Measurements from ENCODE around the gene ANK2. TPM values are rescaled to one million over a fixed set of nuclear protein-coding genes. Genes with fewer than 3 reads are reported as not detected.
A peak's percentile ranks its signal among the peaks of the same experiment; 100 is the strongest.

Gene ANK2
- total and polyA plus RNA-seq, 10 donors: 5.3 to 158 (median 72.9) TPM

DNA sequence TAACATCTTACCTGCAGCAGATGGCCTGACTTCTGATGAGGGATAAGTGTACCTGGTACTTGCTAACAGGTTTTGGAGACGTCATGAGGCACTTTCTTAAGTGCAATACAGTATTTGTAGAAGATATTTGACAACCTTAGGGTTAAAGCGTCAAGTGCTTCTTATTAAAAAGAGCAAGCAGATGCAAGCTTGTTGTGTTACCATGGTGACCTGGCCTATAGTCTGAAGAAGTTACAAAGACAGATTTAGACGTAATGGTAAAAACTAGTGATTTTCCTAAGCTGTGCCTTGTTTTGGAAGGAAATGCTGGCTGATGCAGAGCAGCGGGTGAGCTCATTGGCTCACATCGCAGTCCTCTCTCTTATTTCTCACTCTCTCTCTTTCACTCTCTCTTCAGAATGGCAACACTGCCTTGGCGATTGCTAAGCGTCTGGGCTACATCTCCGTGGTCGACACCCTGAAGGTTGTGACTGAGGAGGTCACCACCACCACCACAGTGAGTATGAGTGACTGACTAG is 243.6 kb downstream of the ANK2 start:
- no peaks in the 10 kb centered on the region for H3K36me3 ChIP-seq
- intact Hi-C loops (cut with DNase I; ENCODE audit: low total_unique reads): no loop called here
- H3K4me1 ChIP-seq: peaks cover 0 to 8% (median 0%) of the 10 kb centered on the region in 6 donors
- 66 to 80% (median 71%) methylated on average over 9 of the region's 9 CpGs for WGBS, 5 donors
- peak overlapping the region in 7 of 8 donors; percentile 22 to 78 (median 60) for H3K27ac ChIP-seq
- peak in 2 of 3 donors; percentile 55 to 65 for TF ChIP-seq POLR2AphosphoS5 (IDR thresholded peaks at IDR 0.05)
- TF ChIP-seq POLR2A (IDR thresholded peaks at IDR 0.05): peak in 1 of 3 donors; percentile 47
- no peak for TF ChIP-seq CTCF (IDR thresholded peaks at IDR 0.05 in 8 of 11, conservative IDR thresholded peaks at IDR 0.05 in 3 of 11)
- no peak for DNase-seq
- H3K4me3 ChIP-seq: peak overlapping the region in 7 of 8 donors; percentile 3 to 49 (median 24)
- H3K27me3 ChIP-seq (replicated peaks in 1 of 7): no peaks in the 10 kb centered on the region
- H3K9me3 ChIP-seq: no peaks in the 10 kb centered on the region

- no peaks in the 10 kb centered on the region for H3K36me3 ChIP-seq
- no peaks in the 10 kb centered on the region for H3K27me3 ChIP-seq (replicated peaks in 1 of 7)
- peak overlapping the region in 7 of 8 donors; percentile 22 to 78 (median 60) for H3K27ac ChIP-seq
- no peaks in the 10 kb centered on the region for H3K9me3 ChIP-seq
- intact Hi-C loops (cut with DNase I; ENCODE audit: low total_unique reads): no loop called here
- no peak for TF ChIP-seq POLR2A (IDR thresholded peaks at IDR 0.05)
- TF ChIP-seq CTCF (IDR thresholded peaks at IDR 0.05 in 8 of 11, conservative IDR thresholded peaks at IDR 0.05 in 3 of 11): peak in 1 of 11 experiments; percentile 5
- no peak for TF ChIP-seq POLR2AphosphoS5 (IDR thresholded peaks at IDR 0.05)
- no peak for DNase-seq
- H3K4me3 ChIP-seq: peak overlapping the region in 7 of 8 donors; percentile 3 to 49 (median 24)
- H3K4me1 ChIP-seq: peaks cover 0 to 8% (median 0%) of the 10 kb centered on the region in 6 donors
- 75 to 83% (median 79%) methylated on average over 4 of the region's 4 CpGs for WGBS, 5 donors
Observed at GRCh38 chr4:113293674-113294073, 244.2 kb downstream of the ANK2 start.

- peaks cover 0 to 8% (median 0%) of the 10 kb centered on the region in 6 donors for H3K4me1 ChIP-seq
- intact Hi-C loops (cut with DNase I; ENCODE audit: low total_unique reads): no loop called here
- no peak for DNase-seq
- H3K9me3 ChIP-seq: no peaks in the 10 kb centered on the region
- no peak for TF ChIP-seq CTCF (IDR thresholded peaks at IDR 0.05 in 8 of 11, conservative IDR thresholded peaks at IDR 0.05 in 3 of 11)
- no peak for TF ChIP-seq POLR2AphosphoS5 (IDR thresholded peaks at IDR 0.05)
- no peak for TF ChIP-seq POLR2A (IDR thresholded peaks at IDR 0.05)
- H3K36me3 ChIP-seq: no peaks in the 10 kb centered on the region
- no peaks in the 10 kb centered on the region for H3K27me3 ChIP-seq (replicated peaks in 1 of 7)
- peak overlapping the region in 5 of 8 donors; percentile 12 to 78 (median 60) for H3K27ac ChIP-seq
- peak overlapping the region in 6 of 8 donors; percentile 3 to 49 (median 27) for H3K4me3 ChIP-seq
- 64 to 83% (median 77%) methylated on average over 1 of the region's 1 CpG for WGBS, 5 donors
Observed at GRCh38 chr4:113294908-113295307, 245.5 kb downstream of the ANK2 start.

- H3K27ac ChIP-seq: peak overlapping the region in 3 of 8 donors; percentile 8 to 40 (median 17)
- WGBS, 5 donors: 65 to 79% (median 71%) methylated on average over 5 of the region's 5 CpGs
Observed at GRCh38 chr4:113300471-113300928, 251.0 kb downstream of the ANK2 start.

More at GRCh38 chr4:113300471-113300928, 251.0 kb downstream of the ANK2 start:
- no peak for DNase-seq
- H3K9me3 ChIP-seq: no peaks in the 10 kb centered on the region
- H3K36me3 ChIP-seq: no peaks in the 10 kb centered on the region
- TF ChIP-seq POLR2AphosphoS5 (IDR thresholded peaks at IDR 0.05): peak in 1 of 3 donors; percentile 55
- no peak for TF ChIP-seq POLR2A (IDR thresholded peaks at IDR 0.05)
- no peak for TF ChIP-seq CTCF (IDR thresholded peaks at IDR 0.05 in 8 of 11, conservative IDR thresholded peaks at IDR 0.05 in 3 of 11)
- H3K27me3 ChIP-seq (replicated peaks in 1 of 7): no peaks in the 10 kb centered on the region
- no peak overlapping the region for H3K4me3 ChIP-seq
- intact Hi-C loops (cut with DNase I; ENCODE audit: low total_unique reads): no loop called here
- H3K4me1 ChIP-seq: no peaks in the 10 kb centered on the region
